DOHH2 (cell line): ENCODE measurements around the gene SF3B6.

Experiments used
- H3F3A ChIP-seq: fragments of 200-600 bp; sonication (generic), shearing (Covaris generic); 2 replicates; pipeline ENCODE4 v1.6.0; 2016; ENCODE audit warnings: antibody characterized with exemption, mild to moderate bottlenecking; ENCODE audit not compliant: control insufficient read depth, insufficient read depth
- H3K27ac ChIP-seq: fragments of 200-600 bp; sonication (generic); 2 replicates; pipeline ENCODE4 v1.5.1; 2014; ENCODE audit warnings: low read depth, mild to moderate bottlenecking, low read length, moderate library complexity
- H3K27me3 ChIP-seq: fragments of 200-600 bp; sonication (generic); 2 replicates; pipeline ENCODE4 v1.6.1; 2014; ENCODE audit warnings: mild to moderate bottlenecking, low read length, mixed read lengths; ENCODE audit not compliant: control insufficient read depth
- H3K36me3 ChIP-seq: fragments of 200-600 bp; sonication (generic); 2 replicates; pipeline ENCODE4 v1.6.1; 2014; ENCODE audit warnings: mild to moderate bottlenecking, low read length, moderate library complexity, mixed read lengths; ENCODE audit not compliant: control insufficient read depth
- H3K4me1 ChIP-seq: fragments of 200-600 bp; sonication (generic); 2 replicates; pipeline ENCODE4 v1.6.1; 2014; ENCODE audit warnings: mild to moderate bottlenecking, low read length, mixed read lengths; ENCODE audit not compliant: control insufficient read depth
- H3K4me2 ChIP-seq: fragments of 200-600 bp; sonication (generic); 2 replicates; pipeline ENCODE4 v1.6.0; 2014; ENCODE audit warnings: mild to moderate bottlenecking, low read length, moderate library complexity
- H3K4me3 ChIP-seq: fragments of 200-600 bp; sonication (generic); 2 replicates; pipeline ENCODE4 v1.5.1; 2014; ENCODE audit warnings: mild to moderate bottlenecking, low read length, mixed read lengths
- H3K79me2 ChIP-seq: fragments of 200-600 bp; sonication (generic); 2 replicates; pipeline ENCODE4 v1.6.1; 2014; ENCODE audit warnings: mild to moderate bottlenecking, low read length, mixed read lengths; ENCODE audit not compliant: control insufficient read depth
- H3K9me2 ChIP-seq: fragments of 200-600 bp; sonication (generic); replicated peaks from 2 replicates; pipeline ENCODE4 v1.6.1; 2014; ENCODE audit warnings: mild to moderate bottlenecking, low read length, mixed read lengths; ENCODE audit not compliant: control insufficient read depth
- H3K9me3 ChIP-seq: fragments of 200-600 bp; sonication (generic); 2 replicates; pipeline ENCODE4 v1.6.1; 2014; ENCODE audit warnings: antibody characterized with exemption, low read length, mixed read lengths; ENCODE audit not compliant: control insufficient read depth, insufficient read depth
- H4K20me1 ChIP-seq: fragments of 200-600 bp; sonication (generic); 2 replicates; pipeline ENCODE4 v1.6.0; 2014; ENCODE audit warnings: low read depth, mild to moderate bottlenecking, antibody characterized with exemption, low read length, moderate library complexity; ENCODE audit not compliant: control insufficient read depth, insufficient read depth
- EZH2phosphoT487 ChIP-seq: fragments of 200-600 bp; sonication (generic); IDR thresholded peaks from 2 replicates; pipeline ENCODE4 v1.6.1; 2017; ENCODE audit warnings: borderline replicate concordance, mild to moderate bottlenecking, antibody characterized with exemption, low read length, moderate library complexity, mixed read lengths
- TF ChIP-seq, protein P1 (sequence below): fragments of 200-600 bp; sonication (generic); IDR thresholded peaks from one replicate; pipeline ENCODE4 v1.5.1; 2014; ENCODE audit warnings: antibody characterized with exemption, mild to moderate bottlenecking, low read depth, low read length; ENCODE audit not compliant: poor library complexity, severe bottlenecking

Gene SF3B6

GRCh38 chr2:24084386-24085199, 8.5 kb upstream of the SF3B6 start, which contains the start of gene TP53I3:
TP53I3 (minus strand) TSS chr2:24084834; CDS start chr2:24084326, 508 bp downstream.
- H3K4me2 ChIP-seq = peak within 1 kb of the TSS; percentile 91
- H3K27ac ChIP-seq = peak within 1 kb of the TSS; percentile 55
- H3K4me3 ChIP-seq = peak within 1 kb of the TSS; percentile 84
- H3K9me2 ChIP-seq = no peaks in the 10 kb centered on the region
- no peak for TF ChIP-seq EZH2phosphoT487
- TF ChIP-seq, protein P1, sequence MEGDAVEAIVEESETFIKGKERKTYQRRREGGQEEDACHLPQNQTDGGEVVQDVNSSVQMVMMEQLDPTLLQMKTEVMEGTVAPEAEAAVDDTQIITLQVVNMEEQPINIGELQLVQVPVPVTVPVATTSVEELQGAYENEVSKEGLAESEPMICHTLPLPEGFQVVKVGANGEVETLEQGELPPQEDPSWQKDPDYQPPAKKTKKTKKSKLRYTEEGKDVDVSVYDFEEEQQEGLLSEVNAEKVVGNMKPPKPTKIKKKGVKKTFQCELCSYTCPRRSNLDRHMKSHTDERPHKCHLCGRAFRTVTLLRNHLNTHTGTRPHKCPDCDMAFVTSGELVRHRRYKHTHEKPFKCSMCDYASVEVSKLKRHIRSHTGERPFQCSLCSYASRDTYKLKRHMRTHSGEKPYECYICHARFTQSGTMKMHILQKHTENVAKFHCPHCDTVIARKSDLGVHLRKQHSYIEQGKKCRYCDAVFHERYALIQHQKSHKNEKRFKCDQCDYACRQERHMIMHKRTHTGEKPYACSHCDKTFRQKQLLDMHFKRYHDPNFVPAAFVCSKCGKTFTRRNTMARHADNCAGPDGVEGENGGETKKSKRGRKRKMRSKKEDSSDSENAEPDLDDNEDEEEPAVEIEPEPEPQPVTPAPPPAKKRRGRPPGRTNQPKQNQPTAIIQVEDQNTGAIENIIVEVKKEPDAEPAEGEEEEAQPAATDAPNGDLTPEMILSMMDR = peak; percentile 97
- no peaks in the 10 kb centered on the region for H3K27me3 ChIP-seq
- H3K4me1 ChIP-seq = peaks cover 16% of the 10 kb centered on the region
- H3K79me2 ChIP-seq = no peaks in the 10 kb centered on the region
- peaks cover 4% of the 10 kb centered on the region; the same call in 1 of the 2 replicates for H3F3A ChIP-seq
- H4K20me1 ChIP-seq = no peaks in the 10 kb centered on the region
- H3K9me3 ChIP-seq = no peaks in the 10 kb centered on the region
- H3K36me3 ChIP-seq = peaks cover 4% of the 10 kb centered on the region; the same call in 1 of the 2 replicates

DNA sequence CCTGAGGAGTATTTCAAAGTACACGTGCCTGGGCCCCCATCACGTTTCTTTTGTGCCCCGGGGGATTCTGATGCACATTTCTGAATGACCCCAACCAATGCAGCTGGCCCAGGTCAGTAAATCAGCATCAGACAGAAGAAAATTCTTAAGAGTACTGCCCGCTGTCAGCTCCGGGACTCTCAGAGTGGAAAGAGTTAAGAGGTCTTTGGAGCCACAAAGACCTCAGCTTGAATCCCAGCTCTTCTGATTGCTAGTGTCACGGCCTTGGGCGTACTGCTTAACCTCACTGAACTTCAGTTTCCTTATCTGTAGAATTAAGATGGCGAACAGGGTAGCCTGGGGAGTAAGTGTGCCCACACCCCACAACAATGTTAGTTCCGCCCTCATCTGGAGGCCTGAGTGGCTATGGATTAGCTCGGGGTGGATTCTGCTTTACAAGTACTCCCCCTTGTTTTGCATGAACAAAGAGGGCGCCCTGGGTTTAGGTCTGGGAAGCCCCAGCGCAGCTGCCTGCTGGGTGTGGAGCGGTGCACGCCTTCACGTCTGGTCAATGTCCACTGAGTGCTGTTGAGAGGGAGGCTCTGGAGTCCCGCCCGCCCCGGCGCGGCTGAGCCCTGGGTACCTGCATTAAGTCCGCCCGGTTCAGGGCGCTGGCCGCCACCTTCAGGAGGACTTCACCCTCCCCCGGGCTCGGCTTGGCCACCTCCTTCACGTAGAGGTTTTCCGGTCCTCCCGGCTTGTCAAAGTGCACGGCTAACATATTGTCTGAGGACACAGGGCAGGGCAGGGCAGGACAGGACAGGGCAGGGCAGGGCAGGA, 7.7 kb upstream of the SF3B6 start:
- no peaks in the 10 kb centered on the region for H3K27me3 ChIP-seq
- H3K27ac ChIP-seq = peak overlapping the region; percentile 55

DNA sequence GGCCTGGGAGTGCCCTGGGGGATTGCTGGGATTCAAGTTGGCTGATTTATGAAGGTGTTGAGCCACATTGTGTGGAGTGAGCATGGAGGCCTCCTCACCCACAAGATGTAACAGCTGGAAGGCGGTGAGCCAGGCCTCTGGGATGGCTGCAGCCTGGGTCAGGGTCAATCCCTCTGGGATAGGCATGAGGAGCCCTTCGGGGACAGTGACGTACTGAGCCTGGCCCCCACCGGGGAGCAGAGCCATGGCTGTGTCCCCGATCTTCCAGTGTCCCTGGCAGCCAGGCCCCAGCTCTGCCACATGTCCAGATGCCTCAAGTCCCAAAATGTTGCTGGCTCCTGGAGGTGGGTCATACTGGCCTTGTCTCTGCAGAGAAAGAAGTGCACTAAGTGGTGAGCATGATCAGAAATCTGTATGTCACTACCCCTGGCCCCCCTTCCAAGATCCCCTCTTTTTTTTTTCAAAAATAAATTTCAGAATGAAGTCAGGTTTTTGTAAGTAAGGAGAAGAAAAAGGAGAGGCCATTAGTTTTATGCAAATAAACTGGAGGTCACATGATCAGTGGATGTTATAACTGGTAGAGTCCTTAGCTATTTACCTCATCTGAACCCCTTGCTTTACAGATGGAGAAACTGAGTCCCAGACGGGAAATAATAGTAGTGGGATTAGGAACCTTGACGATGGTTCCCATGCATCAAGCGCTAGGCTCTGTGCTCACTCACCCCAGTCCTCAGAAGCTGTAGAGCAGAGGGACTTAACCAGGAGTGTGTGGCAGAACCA, 6.9 kb upstream of the SF3B6 start:
- Histone ChIP-seq H3K27me3 (no peaks in the 10 kb centered on the region), H3K9me3 (no peaks in the 10 kb centered on the region), H3K9me2 (no peaks in the 10 kb centered on the region), H3K4me3 (peak overlapping the region; percentile 84), H3K4me2 (peak overlapping the region; percentile 91), H3K4me1 (peaks cover 16% of the 10 kb centered on the region), H3F3A (peaks cover 7% of the 10 kb centered on the region; the same call in 1 of the 2 replicates), H3K27ac (peak overlapping the region; percentile 55), H4K20me1 (no peaks in the 10 kb centered on the region), H3K36me3 (peaks cover 4% of the 10 kb centered on the region; the same call in 1 of the 2 replicates), H3K79me2 (no peaks in the 10 kb centered on the region)
- TF ChIP-seq, protein P1 = no peak
- TF ChIP-seq EZH2phosphoT487 = no peak

More for the DNA sequence above, 7.7 kb upstream of the SF3B6 start:
- H3K36me3 ChIP-seq = peaks cover 4% of the 10 kb centered on the region; the same call in 1 of the 2 replicates
- TF ChIP-seq EZH2phosphoT487 = no peak
- TF ChIP-seq, protein P1 = no peak
- peaks cover 4% of the 10 kb centered on the region; the same call in 1 of the 2 replicates for H3F3A ChIP-seq
- H4K20me1 ChIP-seq = no peaks in the 10 kb centered on the region
- peak overlapping the region; percentile 84 for H3K4me3 ChIP-seq
- H3K79me2 ChIP-seq = no peaks in the 10 kb centered on the region
- no peaks in the 10 kb centered on the region for H3K9me3 ChIP-seq
- no peaks in the 10 kb centered on the region for H3K9me2 ChIP-seq
- peak overlapping the region; percentile 91 for H3K4me2 ChIP-seq
- peaks cover 16% of the 10 kb centered on the region for H3K4me1 ChIP-seq
